HG03066 (cell line): Measurements from ENCODE around the gene EVC2.

ENCODE experiments used
- ATAC-seq: cut with Tn5 transposase; IDR thresholded peaks from one replicate; pipeline ENCODE4 v1.9.1; 2021; ENCODE audit warnings: low read depth; ENCODE audit not compliant: unreplicated experiment

Gene EVC2

DNA sequence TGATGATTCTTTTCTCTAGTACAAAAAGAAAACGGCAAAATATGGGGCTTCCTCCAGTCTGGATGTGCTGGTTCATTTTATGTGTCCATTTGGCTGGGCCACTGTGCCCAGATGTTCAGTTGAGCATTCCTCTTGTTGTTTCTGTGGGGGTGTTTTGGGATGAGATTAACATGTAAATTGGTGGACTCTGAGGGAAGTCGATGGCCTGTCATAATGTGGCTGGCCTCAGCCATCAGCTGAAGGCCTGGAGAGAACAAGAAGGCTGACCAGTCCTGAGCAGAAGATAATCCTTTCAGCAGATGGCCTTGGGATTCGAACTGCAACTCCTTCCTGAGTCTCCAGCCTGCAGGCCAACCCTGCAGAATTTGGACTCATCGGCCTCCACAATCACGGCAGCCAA, 136.7 kb downstream of the EVC2 start:
- no peak for ATAC-seq

GRCh38 chr4:5569451-5569850, 138.9 kb downstream of the EVC2 start:
- ATAC-seq = no peak

DNA sequence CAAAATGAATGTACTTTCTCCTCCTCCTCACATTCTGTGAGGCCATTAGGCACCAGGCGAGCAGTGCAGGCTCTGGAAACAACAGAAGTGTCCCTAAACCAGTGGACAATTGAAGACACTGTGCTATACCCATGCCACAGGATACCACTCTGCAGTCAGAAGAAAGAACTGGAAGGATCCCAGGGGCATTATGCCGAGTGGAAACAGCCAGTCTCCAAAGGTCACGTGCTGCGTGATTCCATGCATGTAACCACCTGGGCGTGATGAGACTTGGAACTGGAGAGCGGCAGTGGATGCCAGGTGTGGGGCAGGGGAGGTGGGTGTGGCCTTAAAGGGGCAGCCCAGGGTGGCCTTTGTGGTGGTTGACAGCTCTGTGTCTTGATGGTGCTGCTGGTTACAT, 139.4 kb downstream of the EVC2 start:
- no peak for ATAC-seq

GRCh38 chr4:5568336-5568735, 140.0 kb downstream of the EVC2 start:
- ATAC-seq = no peak

- ATAC-seq = no peak
Observed at GRCh38 chr4:5566991-5567390, 141.4 kb downstream of the EVC2 start.

GRCh38 chr4:5566526-5566925, 141.8 kb downstream of the EVC2 start:
- ATAC-seq = no peak

DNA sequence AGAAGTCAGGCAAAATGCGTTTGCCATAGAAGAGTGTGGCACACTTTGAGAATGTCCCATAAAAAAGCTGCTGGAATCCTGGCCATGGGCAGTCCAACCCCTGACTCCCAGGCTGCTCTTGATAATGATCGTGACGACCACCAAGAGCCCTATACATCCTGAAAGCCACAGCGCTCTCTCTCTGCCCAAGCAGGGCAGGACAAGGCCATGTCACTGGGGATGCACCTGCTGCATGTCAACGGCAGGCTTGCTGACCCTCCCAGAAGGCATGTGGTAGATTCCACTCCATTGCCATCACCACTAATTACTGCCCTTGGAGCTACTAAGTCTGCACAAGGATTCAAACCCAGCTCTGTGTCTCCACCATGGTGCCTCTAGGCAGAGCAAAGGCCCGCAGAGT, 144.5 kb downstream of the EVC2 start:
- no peak for ATAC-seq

DNA sequence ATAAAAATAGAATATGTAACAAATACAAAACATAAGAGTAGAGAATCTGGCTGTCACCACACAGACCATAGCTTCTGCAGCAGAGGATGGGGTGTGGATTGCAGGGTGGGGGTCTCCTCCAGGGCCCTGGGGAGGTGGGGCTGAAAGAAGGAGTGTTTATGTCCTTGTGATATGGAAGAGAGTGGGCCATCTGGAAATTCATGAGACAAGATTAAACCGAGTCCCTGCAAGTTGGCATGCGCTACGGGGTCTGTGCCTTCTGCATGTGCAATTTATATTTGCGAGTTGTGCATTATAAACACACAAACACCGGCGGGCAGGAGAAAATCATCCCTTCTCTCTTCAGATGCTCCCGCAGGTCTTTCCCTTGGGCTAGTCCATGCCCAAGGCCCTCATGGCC, 145.9 kb downstream of the EVC2 start:
- ATAC-seq = no peak

DNA sequence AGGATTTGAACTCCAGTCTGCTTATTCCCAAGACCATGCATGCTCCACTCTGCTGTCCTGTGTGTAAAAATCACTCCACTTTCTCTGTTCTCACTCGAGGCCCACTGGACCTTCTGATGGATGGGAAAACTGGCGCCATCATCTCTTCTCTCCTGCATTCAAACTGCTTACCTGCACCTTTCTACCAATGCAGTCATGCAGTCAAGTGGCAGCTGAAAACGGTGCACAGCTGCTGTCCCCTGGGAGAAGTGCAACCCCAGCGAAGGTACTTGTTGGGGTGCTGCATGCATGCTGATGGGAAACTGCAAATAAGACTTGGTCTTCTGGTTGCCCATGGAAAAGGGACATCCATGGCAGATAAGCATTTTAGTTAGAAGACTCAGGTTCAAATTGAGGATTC, 147.1 kb downstream of the EVC2 start:
- no peak for ATAC-seq

GRCh38 chr4:5558502-5558901, 149.9 kb downstream of the EVC2 start:
- ATAC-seq = no peak

DNA sequence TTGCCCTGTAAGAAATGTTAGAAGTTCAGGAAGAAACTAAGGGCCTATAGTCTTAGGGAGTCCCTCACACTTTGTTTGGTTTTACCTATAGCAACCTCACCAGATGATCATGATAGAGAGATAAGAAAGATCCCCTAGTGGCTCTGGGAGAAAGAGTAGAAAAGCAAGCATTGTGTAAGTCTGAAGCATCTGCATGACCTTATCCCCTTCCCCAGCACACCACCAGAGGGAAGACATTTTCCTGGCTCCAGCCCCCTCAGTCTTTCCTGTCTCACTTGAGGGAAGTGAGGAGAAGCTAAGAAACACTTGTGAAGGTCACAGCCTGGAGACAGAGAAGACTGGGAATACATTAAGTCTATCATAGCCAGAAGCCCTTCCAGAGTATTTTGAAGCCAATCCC, 154.0 kb downstream of the EVC2 start:
- ATAC-seq = no peak

- ATAC-seq = no peak
Observed at GRCh38 chr4:5553801-5554200, 154.6 kb downstream of the EVC2 start.

DNA sequence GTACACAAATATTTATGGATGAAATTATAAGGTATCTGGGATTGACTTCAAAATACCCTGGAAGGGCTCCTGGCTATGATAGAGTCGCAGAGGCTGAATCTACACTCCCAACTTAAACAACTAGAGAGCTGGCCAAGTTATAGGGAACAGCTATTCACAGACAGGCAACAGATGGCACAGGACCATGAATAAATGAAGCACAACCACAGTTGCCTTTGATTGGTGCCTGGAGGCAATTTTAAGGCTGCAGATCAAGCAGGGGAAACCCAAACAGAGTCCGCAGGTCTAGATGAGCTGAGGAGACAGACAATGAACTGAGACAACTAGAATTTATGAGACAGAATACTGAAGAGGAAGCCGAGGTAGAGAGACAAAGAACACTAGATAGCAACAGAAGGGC, 155.9 kb downstream of the EVC2 start:
- no peak for ATAC-seq

- ATAC-seq = no peak
Observed at GRCh38 chr4:5547651-5548249, 160.6 kb downstream of the EVC2 start.

DNA sequence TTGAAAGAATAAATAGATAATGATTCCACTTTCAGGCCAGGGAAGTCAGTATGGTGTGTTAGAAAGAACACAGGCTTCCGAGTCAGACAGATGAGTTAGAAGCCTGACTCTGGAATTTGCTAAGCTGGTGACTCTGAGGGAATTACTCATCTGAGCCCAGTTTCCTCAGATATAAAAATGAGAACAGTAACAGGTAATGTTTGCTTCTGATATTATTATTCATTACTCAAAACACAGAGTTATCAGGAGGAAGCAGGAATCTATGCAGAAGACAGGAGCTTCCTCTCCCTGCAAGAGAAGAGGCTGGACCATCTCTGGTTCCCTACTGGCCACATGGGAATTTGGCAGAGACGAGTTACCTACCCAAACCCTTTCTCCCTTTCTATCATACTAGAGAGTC, 163.1 kb downstream of the EVC2 start:
- ATAC-seq = no peak

- ATAC-seq = no peak
Observed at GRCh38 chr4:5544762-5545161, 163.6 kb downstream of the EVC2 start.

DNA sequence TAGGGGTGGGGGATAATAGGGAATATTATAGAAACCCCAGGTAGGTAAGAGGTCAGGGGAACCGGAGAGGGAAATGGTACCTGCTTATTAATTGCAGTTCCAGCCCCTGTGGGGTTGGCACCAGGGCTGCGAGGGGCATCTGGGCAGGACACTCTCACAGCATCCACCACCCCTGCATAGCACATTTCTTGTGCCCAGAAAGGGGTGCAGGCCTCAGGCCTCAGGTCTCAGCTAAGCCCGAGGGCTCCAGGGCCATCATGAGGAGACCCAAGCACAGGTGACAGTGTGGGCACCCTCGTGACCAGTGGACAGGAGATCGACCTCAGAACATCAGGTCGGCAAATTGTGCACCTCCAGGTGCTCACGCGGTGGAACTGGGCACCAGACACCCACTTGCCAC, 164.7 kb downstream of the EVC2 start:
- no peak for ATAC-seq

- no peak for ATAC-seq
Observed at GRCh38 chr4:5541169-5541568, 167.2 kb downstream of the EVC2 start.

DNA sequence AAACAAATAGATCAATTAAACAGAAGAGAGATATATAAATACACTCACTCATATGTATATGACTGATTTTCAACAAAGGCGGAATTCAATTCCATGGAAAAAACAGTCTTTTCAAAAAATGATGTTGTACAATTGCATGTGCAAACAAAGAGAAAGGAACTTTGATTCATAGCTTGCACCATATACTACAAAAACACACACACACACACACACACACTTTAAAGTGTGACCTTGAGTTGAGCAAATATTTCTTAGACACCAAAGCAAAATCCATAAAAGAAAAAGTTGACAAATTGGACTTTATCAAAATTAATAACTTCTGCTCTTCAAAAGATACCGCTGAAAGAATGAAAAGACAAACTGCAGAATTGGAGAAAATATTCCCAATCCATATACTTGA, 168.8 kb downstream of the EVC2 start:
- no peak for ATAC-seq

GRCh38 chr4:5532100-5532499, 176.3 kb downstream of the EVC2 start:
- no peak for ATAC-seq

- ATAC-seq = no peak
Observed at GRCh38 chr4:5528031-5528436, 180.3 kb downstream of the EVC2 start.

DNA sequence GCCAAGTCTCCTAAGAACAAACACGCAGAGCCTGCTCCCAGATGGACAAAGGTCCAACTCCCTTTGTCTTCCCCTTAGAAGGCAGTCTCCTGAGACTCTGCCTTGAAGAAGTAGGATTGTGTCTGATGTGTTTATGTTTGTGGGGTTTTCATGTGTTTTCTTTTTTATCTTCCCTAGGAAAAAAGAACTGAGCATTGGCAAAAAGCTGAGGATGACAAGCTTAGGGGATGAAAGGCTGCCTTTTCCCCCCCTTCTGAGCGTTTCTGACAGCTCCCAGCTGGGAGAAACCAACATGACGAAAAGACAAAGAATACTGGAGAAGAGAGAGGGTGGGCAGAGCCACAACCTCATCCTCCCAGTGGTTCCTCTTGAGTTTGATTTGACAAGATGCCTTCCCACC, 181.1 kb downstream of the EVC2 start:
- ATAC-seq = no peak
